Forelimb muscle (tissue), 1 donor: ENCODE measurements around the gene PPP1R14B. TPM values are rescaled to one million over a fixed set of nuclear protein-coding genes. Genes with fewer than 3 reads are reported as not detected.

Source experiments
- DNase-seq: peaks from one replicate; pipeline ENCODE4 v3.0.0-alpha.2; 2013; ENCODE audit warnings: low read depth
- polyA plus RNA-seq: library from polyadenylated mRNA; unstranded; fragments of 120-200 nt; gene quantifications from one replicate; pipeline ENCODE4 v1.2.1, GENCODE V29; 2013; ENCODE audit not compliant: insufficient read length

The PPP1R14B gene
- polyA plus RNA-seq, result 192 TPM

DNA sequence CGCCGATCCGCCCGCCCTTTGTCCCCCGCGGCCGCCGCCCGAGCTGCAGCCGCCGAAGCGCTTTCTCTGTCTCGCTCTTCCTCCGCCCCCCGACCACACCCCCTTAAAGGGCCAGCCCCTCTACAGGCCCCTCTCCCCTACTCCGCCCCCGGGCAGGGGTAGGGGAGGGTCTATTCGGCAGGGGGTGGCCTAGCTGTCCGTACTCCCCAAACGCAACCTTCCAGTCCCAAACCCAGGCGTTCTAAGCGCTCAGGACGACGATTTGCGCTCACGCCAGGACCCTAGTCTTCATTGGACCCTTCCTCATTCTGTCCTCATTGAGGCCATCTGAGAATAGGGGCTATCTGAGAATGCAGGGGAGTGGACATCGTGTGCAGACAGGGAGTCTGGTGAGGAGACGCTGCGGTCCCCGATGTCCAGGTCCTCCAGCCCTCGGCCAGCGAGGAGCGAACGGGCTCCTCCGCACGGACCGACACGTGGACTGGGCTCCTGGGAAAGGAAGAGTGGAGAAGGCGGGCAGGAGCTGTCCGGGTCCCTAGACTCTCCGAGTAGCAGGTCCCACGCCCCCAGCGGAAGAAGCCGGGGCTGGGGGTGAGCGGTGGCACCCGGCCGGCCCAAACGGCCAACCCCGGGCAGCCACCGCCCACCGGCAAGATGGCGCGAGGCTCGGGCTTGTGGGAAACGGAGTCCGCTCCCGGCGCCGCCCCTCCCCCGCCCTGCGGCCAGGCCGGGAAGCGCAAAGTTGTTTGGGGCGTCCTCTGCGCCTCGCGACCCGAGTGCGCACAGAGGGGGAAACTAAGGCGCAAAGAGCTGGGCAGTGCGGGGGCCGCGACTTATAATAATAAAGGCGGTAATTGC, at the start of gene PPP1R14B:
Gene PPP1R14B, minus strand, starts transcription at position 73 of the 858 bp plus-strand sequence. CDS start 270 bp downstream, outside the sequence.
- no peak for DNase-seq

GRCh38 chr11:64296236-64296635, 49.5 kb upstream of the PPP1R14B start:
- no peak for DNase-seq

DNA sequence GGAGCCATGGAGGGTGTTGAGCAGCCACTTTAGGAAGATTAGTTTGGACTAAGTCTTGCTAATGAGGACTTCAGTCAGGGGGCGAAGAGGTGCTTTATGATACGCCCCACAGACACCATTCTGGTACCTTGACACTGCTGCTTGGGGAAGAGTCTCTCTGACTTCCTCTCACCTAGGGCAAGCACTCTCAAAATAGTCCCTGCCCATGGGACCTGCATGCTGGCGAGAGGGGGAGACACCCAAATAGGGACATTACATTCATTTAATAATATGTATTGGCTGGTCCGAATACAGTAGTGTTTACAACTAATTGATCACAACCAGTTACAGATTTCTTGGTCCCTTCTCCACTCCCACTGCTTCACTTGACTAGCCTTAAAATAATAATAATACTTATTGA, 49.0 kb upstream of the PPP1R14B start:
- DNase-seq, result no peak

- DNase-seq, result no peak
Observed at GRCh38 chr11:64294774-64295173, 48.0 kb upstream of the PPP1R14B start.

DNA sequence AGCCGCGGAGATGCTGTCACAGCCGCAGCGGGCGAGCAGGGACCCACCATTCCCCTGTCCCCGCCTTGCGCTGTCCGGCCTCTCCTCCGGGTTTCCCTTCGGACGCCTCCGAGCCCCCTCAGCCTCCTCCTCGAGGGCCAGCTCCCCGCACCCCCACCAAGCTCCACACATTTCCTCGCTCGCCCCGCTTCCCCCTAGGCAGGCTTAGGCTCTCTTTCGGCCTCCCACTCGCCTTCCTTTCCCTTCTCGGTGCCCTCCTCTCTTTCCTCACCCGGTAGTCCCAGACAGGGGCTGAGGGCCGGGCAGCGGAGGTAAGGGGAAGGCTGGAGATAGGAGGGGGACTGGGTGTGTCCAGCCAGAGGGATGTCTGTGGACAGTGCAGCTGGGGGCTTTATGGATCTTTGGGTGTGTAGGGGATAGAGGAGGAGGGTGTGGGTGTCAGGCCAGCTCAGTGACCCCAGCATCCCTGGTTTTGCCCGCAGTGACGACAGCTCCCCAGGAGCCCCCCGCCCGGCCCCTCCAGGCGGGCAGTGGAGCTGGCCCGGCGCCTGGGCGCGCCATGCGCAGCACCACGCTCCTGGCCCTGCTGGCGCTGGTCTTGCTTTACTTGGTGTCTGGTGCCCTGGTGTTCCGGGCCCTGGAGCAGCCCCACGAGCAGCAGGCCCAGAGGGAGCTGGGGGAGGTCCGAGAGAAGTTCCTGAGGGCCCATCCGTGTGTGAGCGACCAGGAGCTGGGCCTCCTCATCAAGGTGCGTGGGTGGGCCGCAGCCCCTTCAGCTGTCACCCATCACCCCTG, 45.9 kb upstream of the PPP1R14B start:
- DNase-seq, result no peak

- no peak for DNase-seq
Observed at GRCh38 chr11:64291752-64292459, 45.2 kb upstream of the PPP1R14B start.

DNA sequence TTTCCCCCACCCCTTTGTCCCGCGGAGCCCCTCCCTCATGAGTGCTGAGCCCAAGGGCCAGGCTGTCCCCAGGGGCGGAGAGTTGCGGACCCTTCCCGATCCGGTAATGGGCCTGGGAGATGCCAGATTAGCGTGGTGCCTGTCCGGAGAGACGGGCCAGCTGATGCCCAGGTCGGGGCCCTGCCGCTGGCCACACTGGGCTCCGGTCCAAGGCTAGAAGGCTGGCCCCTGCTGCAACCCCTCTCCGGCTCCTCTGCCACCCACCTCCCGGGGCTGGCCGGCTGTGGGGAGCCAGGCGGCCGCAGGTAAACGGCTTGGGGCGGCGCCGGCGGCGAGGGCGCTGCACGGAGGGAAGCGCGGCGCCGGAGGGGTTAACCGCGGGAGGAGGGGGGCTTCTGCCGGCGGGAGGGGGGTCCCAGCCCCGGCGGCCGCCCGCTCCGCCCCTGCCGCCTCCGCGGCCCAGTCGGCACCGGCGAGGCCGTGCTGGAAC, 44.6 kb upstream of the PPP1R14B start, which contains the start of gene KCNK4:
Gene KCNK4, plus strand, starts transcription at position 41 of the 490 bp plus-strand sequence. CDS start 1,717 bp downstream, outside the sequence.
- DNase-seq, result no peak

- no peak for DNase-seq
Observed at GRCh38 chr11:64290352-64291261, 43.9 kb upstream of the PPP1R14B start.

DNA sequence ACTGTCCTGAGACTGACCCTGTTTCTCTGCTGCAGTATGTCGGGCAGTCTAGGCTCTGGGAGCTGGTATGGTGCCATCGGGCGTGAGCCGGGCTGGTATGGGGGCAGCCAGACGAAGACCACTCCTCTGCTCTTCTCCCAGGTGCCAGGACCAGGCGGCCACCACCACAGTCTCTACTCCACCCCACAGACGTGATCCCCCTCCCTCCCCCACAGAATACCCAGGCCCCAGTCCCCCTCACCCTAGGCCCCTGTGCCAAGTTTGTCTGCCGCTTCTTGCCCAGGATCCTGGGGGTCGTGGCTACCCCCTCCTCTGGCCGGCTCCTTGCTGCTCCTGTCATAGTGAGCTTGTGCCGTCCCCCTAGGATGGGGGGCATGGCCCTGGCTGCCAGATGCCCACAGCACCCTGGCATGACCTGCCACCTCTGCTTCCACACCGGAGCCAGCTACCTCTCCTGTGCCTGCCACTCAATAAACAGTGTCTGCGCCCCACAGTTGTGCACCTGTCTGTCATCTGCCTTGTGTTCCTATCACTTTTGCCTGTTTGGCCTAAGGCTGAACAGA, 42.3 kb upstream of the PPP1R14B start:
- no peak for DNase-seq

DNA sequence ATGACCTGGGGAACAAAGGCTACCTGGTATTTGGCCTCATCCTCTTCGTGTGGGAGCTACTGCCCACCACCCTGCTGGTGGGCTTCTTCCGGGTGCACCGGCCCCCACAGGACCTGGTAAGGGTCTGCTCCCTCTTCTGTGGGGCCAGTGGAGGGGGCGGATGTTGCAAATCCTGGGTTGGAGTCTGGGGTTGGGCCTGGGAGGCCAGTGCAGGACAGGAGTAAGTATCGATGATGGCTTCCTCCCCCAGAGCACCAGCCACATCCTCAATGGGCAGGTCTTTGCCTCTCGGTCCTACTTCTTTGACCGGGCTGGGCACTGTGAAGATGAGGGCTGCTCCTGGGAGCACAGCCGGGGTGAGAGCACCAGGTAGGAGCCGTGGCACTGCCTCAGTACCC, 41.6 kb upstream of the PPP1R14B start:
- no peak for DNase-seq

GRCh38 chr11:64287676-64288352, 41.1 kb upstream of the PPP1R14B start:
- no peak for DNase-seq

DNA sequence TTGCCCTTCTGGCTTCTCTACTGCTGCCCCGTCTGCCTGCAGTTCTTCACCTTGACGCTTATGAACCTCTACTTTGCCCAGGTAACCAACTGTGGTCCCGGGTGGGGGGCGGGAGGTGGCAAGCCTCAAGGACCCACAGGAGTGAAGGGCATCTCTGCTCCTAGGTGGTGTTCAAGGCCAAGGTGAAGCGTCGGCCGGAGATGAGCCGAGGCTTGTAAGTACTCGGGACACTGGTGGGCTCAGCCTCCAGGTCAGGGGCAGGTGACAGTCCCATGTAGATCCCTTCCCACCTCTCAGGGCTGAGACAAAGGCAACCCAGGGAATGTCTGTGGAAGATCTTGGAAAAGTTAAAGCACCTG, 40.0 kb upstream of the PPP1R14B start:
- DNase-seq, result no peak

GRCh38 chr11:64285885-64286800, 39.4 kb upstream of the PPP1R14B start:
- no peak for DNase-seq

GRCh38 chr11:64284962-64285884, 38.5 kb upstream of the PPP1R14B start, which contains the start of gene GPR137:
Gene GPR137 (plus strand): TSS chr11:64285848. CDS start chr11:64286525, 677 bp downstream.
- DNase-seq, result no peak

DNA sequence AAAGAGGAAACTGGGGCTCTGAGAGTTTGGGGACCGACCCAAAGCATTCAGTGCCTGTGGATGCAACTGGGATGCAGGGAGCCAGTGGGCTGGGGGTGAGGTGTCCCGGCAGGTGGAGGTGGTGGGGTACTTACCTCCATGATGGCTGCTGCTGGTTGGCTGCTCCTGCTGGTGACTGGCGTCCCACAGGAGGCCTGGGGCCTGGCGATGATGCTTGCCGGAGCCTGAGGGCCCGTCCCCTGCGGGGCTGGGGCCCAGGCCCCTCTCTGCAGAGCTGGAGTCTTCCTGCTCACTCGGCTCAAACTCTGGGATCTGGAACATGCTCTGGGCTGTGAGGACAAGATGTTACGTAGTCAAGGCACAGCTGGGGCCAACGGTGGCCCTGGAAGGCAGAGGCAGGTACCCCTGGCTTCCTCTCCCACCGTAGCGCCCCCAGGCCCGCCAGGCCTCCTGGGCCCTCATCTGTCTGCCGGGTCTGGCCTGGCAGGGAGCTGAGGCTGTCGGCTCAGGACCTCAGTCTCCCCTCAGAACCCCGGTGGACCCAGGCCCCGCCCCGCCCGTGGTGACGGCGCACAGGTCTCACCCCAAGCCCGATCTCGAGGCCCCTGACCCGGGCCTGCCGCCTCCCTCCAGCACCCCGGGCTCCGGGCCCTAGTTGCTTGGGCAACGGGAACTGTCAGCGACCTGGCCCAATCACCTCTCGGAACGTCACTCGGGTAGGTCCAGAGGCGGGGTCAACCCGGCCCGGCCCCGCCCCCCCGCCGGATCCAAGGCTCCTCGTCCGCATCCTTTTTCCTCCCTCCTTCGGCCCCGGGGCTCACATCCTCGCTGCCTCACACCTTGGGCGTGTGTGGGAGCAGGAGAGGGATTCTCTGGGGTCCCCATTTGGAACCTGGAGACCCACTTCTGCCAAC, 37.6 kb upstream of the PPP1R14B start, which contains the start of gene BAD:
Gene BAD, minus strand, starts transcription at position 618 of the 914 bp plus-strand sequence. Its CDS starts 297 bp downstream, at position 321.
- DNase-seq, result no peak

GRCh38 chr11:64283092-64283491, 36.3 kb upstream of the PPP1R14B start:
- DNase-seq, result no peak
